ENCODE measurements around the gene MPP4. TPM values are rescaled to one million over a fixed set of nuclear protein-coding genes. Genes with fewer than 3 reads are reported as not detected.

The MPP4 gene
- polyA plus RNA-seq, 2 donors, result 0.01 TPM; not detected in 1

GRCh38 chr2:201656740-201657139 lies 41.7 kb downstream of the MPP4 start:
- Histone ChIP-seq H3K4me3 (ENCODE audit: low read depth in 1 of 2, low read length in 2 of 2) (no peak overlapping the region), H3K27ac (ENCODE audit: low read depth in 2 of 2, low read length in 1 of 2) (no peak overlapping the region), H3K27me3 (ENCODE audit: control insufficient read depth in 1 of 2, insufficient read depth in 2 of 2, low read length in 2 of 2) (no peaks in the 10 kb centered on the region), H3K36me3 (ENCODE audit: control insufficient read depth in 2 of 2, insufficient read depth in 2 of 2, low read length in 1 of 2) (no peaks in the 10 kb centered on the region), H3K9me3 (ENCODE audit: control insufficient read depth in 2 of 2, insufficient read depth in 1 of 2, low read depth in 1 of 2, low read length in 1 of 2) (no peaks in the 10 kb centered on the region), H3K4me1 (ENCODE audit: control insufficient read depth in 2 of 2, insufficient read depth in 2 of 2, low read length in 1 of 2) (peaks cover 0 to 2% of the 10 kb centered on the region in 2 donors)
- WGBS, 2 donors, result 74 to 84% methylated on average over 5 of the region's 5 CpGs

GRCh38 chr2:201656102-201656501 lies 42.3 kb downstream of the MPP4 start:
- H3K4me3 ChIP-seq (ENCODE audit: low read depth in 1 of 2, low read length in 2 of 2), result no peak overlapping the region
- no peaks in the 10 kb centered on the region for H3K9me3 ChIP-seq (ENCODE audit: control insufficient read depth in 2 of 2, insufficient read depth in 1 of 2, low read depth in 1 of 2, low read length in 1 of 2)
- peaks cover 0 to 2% of the 10 kb centered on the region in 2 donors for H3K4me1 ChIP-seq (ENCODE audit: control insufficient read depth in 2 of 2, insufficient read depth in 2 of 2, low read length in 1 of 2)
- no peak overlapping the region for H3K27ac ChIP-seq (ENCODE audit: low read depth in 2 of 2, low read length in 1 of 2)
- WGBS, 2 donors, result 91 to 94% methylated on average over 11 of the region's 11 CpGs
- H3K36me3 ChIP-seq (ENCODE audit: control insufficient read depth in 2 of 2, insufficient read depth in 2 of 2, low read length in 1 of 2), result no peaks in the 10 kb centered on the region
- H3K27me3 ChIP-seq (ENCODE audit: control insufficient read depth in 1 of 2, insufficient read depth in 2 of 2, low read length in 2 of 2), result no peaks in the 10 kb centered on the region

GRCh38 chr2:201654616-201655384 lies 43.6 kb downstream of the MPP4 start:
- no peak overlapping the region for H3K4me3 ChIP-seq (ENCODE audit: low read depth in 1 of 2, low read length in 2 of 2)
- no peak overlapping the region for H3K27ac ChIP-seq (ENCODE audit: low read depth in 2 of 2, low read length in 1 of 2)
- WGBS, 2 donors, result 88 to 89% methylated on average over 5 of the region's 5 CpGs
- no peaks in the 10 kb centered on the region for H3K4me1 ChIP-seq (ENCODE audit: control insufficient read depth in 2 of 2, insufficient read depth in 2 of 2, low read length in 1 of 2)
- H3K36me3 ChIP-seq (ENCODE audit: control insufficient read depth in 2 of 2, insufficient read depth in 2 of 2, low read length in 1 of 2), result no peaks in the 10 kb centered on the region
- no peaks in the 10 kb centered on the region for H3K9me3 ChIP-seq (ENCODE audit: control insufficient read depth in 2 of 2, insufficient read depth in 1 of 2, low read depth in 1 of 2, low read length in 1 of 2)
- no peaks in the 10 kb centered on the region for H3K27me3 ChIP-seq (ENCODE audit: control insufficient read depth in 1 of 2, insufficient read depth in 2 of 2, low read length in 2 of 2)

DNA sequence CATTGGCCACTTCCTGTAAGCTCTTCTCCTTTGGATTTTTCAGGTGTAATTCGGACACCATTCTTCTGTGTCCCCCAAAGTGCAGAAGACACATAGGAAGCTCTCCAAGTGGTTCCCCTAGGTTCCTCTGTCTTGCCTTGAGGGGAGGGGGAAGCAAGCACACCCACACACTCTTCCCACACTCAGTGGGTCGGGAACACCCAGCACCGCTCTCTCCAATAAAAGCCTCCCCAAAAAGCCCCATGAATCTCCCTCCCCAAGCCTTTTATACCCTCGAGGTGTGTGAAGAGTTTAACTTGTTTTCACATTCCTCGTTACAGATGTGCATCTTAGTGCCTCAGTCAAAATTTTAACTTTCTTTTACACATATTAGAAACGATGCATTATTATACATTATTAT lies 45.2 kb downstream of the MPP4 start:
- Histone ChIP-seq H3K36me3 (ENCODE audit: control insufficient read depth in 2 of 2, insufficient read depth in 2 of 2, low read length in 1 of 2) (no peaks in the 10 kb centered on the region), H3K9me3 (ENCODE audit: control insufficient read depth in 2 of 2, insufficient read depth in 1 of 2, low read depth in 1 of 2, low read length in 1 of 2) (no peaks in the 10 kb centered on the region), H3K27ac (ENCODE audit: low read depth in 2 of 2, low read length in 1 of 2) (no peak overlapping the region), H3K27me3 (ENCODE audit: control insufficient read depth in 1 of 2, insufficient read depth in 2 of 2, low read length in 2 of 2) (no peaks in the 10 kb centered on the region), H3K4me3 (ENCODE audit: low read depth in 1 of 2, low read length in 2 of 2) (no peak overlapping the region), H3K4me1 (ENCODE audit: control insufficient read depth in 2 of 2, insufficient read depth in 2 of 2, low read length in 1 of 2) (no peaks in the 10 kb centered on the region)
- WGBS, 2 donors, result 80 to 83% methylated on average over 6 of the region's 6 CpGs

- Histone ChIP-seq H3K4me1 (ENCODE audit: control insufficient read depth in 2 of 2, insufficient read depth in 2 of 2, low read length in 1 of 2) (no peaks in the 10 kb centered on the region), H3K27me3 (ENCODE audit: control insufficient read depth in 1 of 2, insufficient read depth in 2 of 2, low read length in 2 of 2) (no peaks in the 10 kb centered on the region), H3K4me3 (ENCODE audit: low read depth in 1 of 2, low read length in 2 of 2) (no peak overlapping the region), H3K9me3 (ENCODE audit: control insufficient read depth in 2 of 2, insufficient read depth in 1 of 2, low read depth in 1 of 2, low read length in 1 of 2) (no peaks in the 10 kb centered on the region), H3K36me3 (ENCODE audit: control insufficient read depth in 2 of 2, insufficient read depth in 2 of 2, low read length in 1 of 2) (no peaks in the 10 kb centered on the region), H3K27ac (ENCODE audit: low read depth in 2 of 2, low read length in 1 of 2) (no peak overlapping the region)
- 85 to 91% methylated on average over 2 of the region's 2 CpGs for WGBS, 2 donors
Observed at GRCh38 chr2:201649442-201649841, 49.0 kb downstream of the MPP4 start.

DNA sequence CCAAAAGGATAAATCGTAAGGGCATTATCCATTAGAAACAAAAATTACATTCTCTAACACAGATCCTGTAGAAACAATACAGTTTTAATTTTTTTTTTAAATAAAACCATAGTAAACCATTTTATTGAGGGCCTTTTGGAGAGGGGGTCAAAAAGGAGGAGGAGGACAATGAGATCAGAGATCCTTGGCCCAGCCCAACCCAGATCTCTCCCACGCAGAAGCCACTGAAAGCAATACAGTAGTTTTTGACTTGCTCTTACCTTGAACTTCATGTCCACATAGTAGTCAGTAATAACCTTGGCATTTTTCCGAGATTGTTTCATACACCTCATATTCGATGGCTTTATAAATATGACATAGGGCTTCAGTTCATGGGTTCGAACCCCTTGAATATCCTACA lies 51.0 kb downstream of the MPP4 start:
- Histone ChIP-seq H3K27me3 (ENCODE audit: control insufficient read depth in 1 of 2, insufficient read depth in 2 of 2, low read length in 2 of 2) (no peaks in the 10 kb centered on the region), H3K4me1 (ENCODE audit: control insufficient read depth in 2 of 2, insufficient read depth in 2 of 2, low read length in 1 of 2) (no peaks in the 10 kb centered on the region), H3K36me3 (ENCODE audit: control insufficient read depth in 2 of 2, insufficient read depth in 2 of 2, low read length in 1 of 2) (no peaks in the 10 kb centered on the region), H3K4me3 (ENCODE audit: low read depth in 1 of 2, low read length in 2 of 2) (no peak overlapping the region), H3K27ac (ENCODE audit: low read depth in 2 of 2, low read length in 1 of 2) (no peak overlapping the region), H3K9me3 (ENCODE audit: control insufficient read depth in 2 of 2, insufficient read depth in 1 of 2, low read depth in 1 of 2, low read length in 1 of 2) (no peaks in the 10 kb centered on the region)
- WGBS, 2 donors, result 90 to 92% methylated on average over 5 of the region's 5 CpGs

GRCh38 chr2:201644001-201644400 lies 54.4 kb downstream of the MPP4 start:
- Histone ChIP-seq H3K4me1 (ENCODE audit: control insufficient read depth in 2 of 2, insufficient read depth in 2 of 2, low read length in 1 of 2) (no peaks in the 10 kb centered on the region), H3K4me3 (ENCODE audit: low read depth in 1 of 2, low read length in 2 of 2) (peak overlapping the region in 1 of 2 donors; percentile 89), H3K27ac (ENCODE audit: low read depth in 2 of 2, low read length in 1 of 2) (peak overlapping the region; percentile 74 to 78), H3K9me3 (ENCODE audit: control insufficient read depth in 2 of 2, insufficient read depth in 1 of 2, low read depth in 1 of 2, low read length in 1 of 2) (no peaks in the 10 kb centered on the region), H3K27me3 (ENCODE audit: control insufficient read depth in 1 of 2, insufficient read depth in 2 of 2, low read length in 2 of 2) (no peaks in the 10 kb centered on the region), H3K36me3 (ENCODE audit: control insufficient read depth in 2 of 2, insufficient read depth in 2 of 2, low read length in 1 of 2) (no peaks in the 10 kb centered on the region)
- WGBS, 2 donors, result 35 to 46% methylated on average over 8 of the region's 8 CpGs

DNA sequence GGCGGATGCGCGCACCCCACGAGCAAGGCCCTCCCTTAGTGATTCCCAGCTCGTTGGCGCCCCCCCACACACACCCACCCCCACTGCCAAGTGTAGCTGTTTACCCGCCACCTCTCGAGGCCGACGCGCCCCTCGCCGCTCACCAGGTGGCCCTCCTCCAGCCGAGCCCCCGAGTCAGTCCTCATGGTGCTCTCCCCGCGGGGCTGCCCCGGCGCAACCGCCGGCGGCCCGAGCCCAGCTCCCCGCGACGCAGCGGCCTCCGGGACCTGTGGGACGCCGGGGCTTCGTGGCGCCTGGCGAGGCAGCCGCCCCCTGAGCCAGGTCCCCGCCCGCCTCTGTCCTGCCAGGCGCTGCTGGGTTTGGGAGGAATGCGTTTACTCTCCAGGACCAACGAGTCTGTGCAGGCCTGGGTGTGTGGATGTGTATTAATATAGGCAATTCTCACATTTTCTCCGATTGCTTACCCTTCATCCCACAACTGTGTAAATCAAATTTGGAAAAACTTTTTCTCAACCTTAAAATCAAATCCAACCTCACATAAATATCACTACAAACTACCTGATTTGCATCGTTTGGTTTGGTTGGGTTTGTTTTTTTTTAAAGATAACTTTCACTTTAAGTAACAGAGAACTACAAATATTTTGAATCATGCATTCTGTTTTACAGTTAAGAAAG lies 55.1 kb downstream of the MPP4 start, which contains the start of gene TMEM237:
TSS of gene TMEM237 (minus strand) at position 288 of the 675 bp plus-strand sequence. CDS start at position 185, 103 bp downstream.
- Histone ChIP-seq H3K4me1 (ENCODE audit: control insufficient read depth in 2 of 2, insufficient read depth in 2 of 2, low read length in 1 of 2) (no peaks in the 10 kb centered on the region), H3K27me3 (ENCODE audit: control insufficient read depth in 1 of 2, insufficient read depth in 2 of 2, low read length in 2 of 2) (no peaks in the 10 kb centered on the region), H3K9me3 (ENCODE audit: control insufficient read depth in 2 of 2, insufficient read depth in 1 of 2, low read depth in 1 of 2, low read length in 1 of 2) (no peaks in the 10 kb centered on the region), H3K4me3 (ENCODE audit: low read depth in 1 of 2, low read length in 2 of 2) (peak within 1 kb of the TSS; percentile 89 to 92), H3K27ac (ENCODE audit: low read depth in 2 of 2, low read length in 1 of 2) (peak within 1 kb of the TSS; percentile 96 to 98), H3K36me3 (ENCODE audit: control insufficient read depth in 2 of 2, insufficient read depth in 2 of 2, low read length in 1 of 2) (peaks cover 2 to 3% of the 10 kb centered on the region in 2 donors)
- WGBS, 2 donors, result 0 to 1% methylated on average over 41 of the region's 41 CpGs

DNA sequence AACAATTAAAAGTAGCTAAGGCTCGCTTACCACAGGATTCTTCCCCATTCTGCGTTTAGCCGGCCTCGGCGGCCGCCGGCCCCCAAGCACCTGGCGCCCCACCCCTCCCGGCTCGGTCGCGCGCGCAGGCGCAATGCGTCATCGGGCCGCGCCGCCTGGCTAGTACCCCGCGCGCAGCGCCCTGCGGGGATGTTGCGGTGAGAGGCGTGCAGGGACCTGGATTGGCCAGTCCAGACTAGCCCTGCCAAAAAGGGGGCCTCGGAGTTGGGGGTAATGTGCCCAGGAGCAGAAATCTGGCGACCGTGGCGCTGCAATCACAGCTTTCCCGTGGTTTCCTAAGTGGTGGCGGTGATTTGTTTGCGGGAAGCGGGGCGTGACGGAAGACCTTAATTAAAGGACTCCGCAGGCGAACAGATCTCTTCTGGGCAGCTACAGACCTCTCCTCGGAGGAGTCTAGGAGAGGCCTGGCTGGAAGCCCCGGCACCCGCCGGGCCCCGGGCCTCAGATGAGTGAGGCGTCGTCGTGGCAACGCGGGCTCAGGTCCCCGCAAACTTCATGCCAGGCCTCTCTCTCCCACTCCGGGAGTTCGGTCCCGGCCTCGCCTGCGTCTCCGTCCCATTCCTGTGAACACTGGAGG lies 55.7 kb downstream of the MPP4 start:
- WGBS, 2 donors, result 0 to 1% methylated on average over 56 of the region's 56 CpGs
- Histone ChIP-seq H3K4me1 (ENCODE audit: control insufficient read depth in 2 of 2, insufficient read depth in 2 of 2, low read length in 1 of 2) (no peaks in the 10 kb centered on the region), H3K9me3 (ENCODE audit: control insufficient read depth in 2 of 2, insufficient read depth in 1 of 2, low read depth in 1 of 2, low read length in 1 of 2) (no peaks in the 10 kb centered on the region), H3K36me3 (ENCODE audit: control insufficient read depth in 2 of 2, insufficient read depth in 2 of 2, low read length in 1 of 2) (peaks cover 2 to 3% of the 10 kb centered on the region in 2 donors), H3K4me3 (ENCODE audit: low read depth in 1 of 2, low read length in 2 of 2) (peak overlapping the region; percentile 89 to 92), H3K27me3 (ENCODE audit: control insufficient read depth in 1 of 2, insufficient read depth in 2 of 2, low read length in 2 of 2) (no peaks in the 10 kb centered on the region), H3K27ac (ENCODE audit: low read depth in 2 of 2, low read length in 1 of 2) (peak overlapping the region; percentile 96 to 98)

All from esophagus (tissue), 2 donors.